ENCODE data around the gene UPF2.
"Not testable (repeated sequence)": the region's sequence is repeated elsewhere in the genome, so short reads cannot be mapped to it uniquely, and the experiment has no call there.

The UPF2 gene

GRCh38 chr10:12042797-12043651, at the start of gene UPF2:
Gene UPF2 (minus strand): TSS chr10:12042809. CDS start chr10:12035423, 7,386 bp downstream.
- DNase-seq, result peak; percentile 98

GRCh38 chr10:12091421-12091820, 48.8 kb upstream of the UPF2 start:
- DNase-seq, result no peak

GRCh38 chr10:12088919-12089318, 46.3 kb upstream of the UPF2 start:
- no peak for DNase-seq

- no peak for DNase-seq
Observed at GRCh38 chr10:12081879-12082557, 39.4 kb upstream of the UPF2 start.

- DNase-seq, result no peak
Observed at GRCh38 chr10:12081470-12081869, 38.9 kb upstream of the UPF2 start.

- no peak for DNase-seq
Observed at GRCh38 chr10:12077580-12078180, 35.1 kb upstream of the UPF2 start.

- no peak for DNase-seq
Observed at GRCh38 chr10:12073526-12073925, 30.9 kb upstream of the UPF2 start.

- DNase-seq, result not testable (repeated sequence)
Observed at GRCh38 chr10:12071441-12071840, 28.8 kb upstream of the UPF2 start.

- peak; percentile 97 for DNase-seq
Observed at GRCh38 chr10:12068449-12069269, 26.1 kb upstream of the UPF2 start, which contains the start of gene DHTKD1. Gene DHTKD1 (plus strand): TSS chr10:12068954. CDS start chr10:12069034, 80 bp downstream.

GRCh38 chr10:12067336-12067735, 24.7 kb upstream of the UPF2 start:
- no peak for DNase-seq

GRCh38 chr10:12063483-12063818, 20.8 kb upstream of the UPF2 start:
- no peak for DNase-seq

GRCh38 chr10:12062754-12063482, 20.3 kb upstream of the UPF2 start:
- DNase-seq, result no peak

- DNase-seq, result no peak
Observed at GRCh38 chr10:12061124-12061523, 18.5 kb upstream of the UPF2 start.

- DNase-seq, result no peak
Observed at GRCh38 chr10:12056748-12057147, 14.1 kb upstream of the UPF2 start.

- no peak for DNase-seq
Observed at GRCh38 chr10:12055732-12056131, 13.1 kb upstream of the UPF2 start.

- DNase-seq, result no peak
Observed at GRCh38 chr10:12051241-12051640, 8.6 kb upstream of the UPF2 start.

GRCh38 chr10:12050528-12050927, 7.9 kb upstream of the UPF2 start:
- no peak for DNase-seq

GRCh38 chr10:12048547-12048946, 5.9 kb upstream of the UPF2 start:
- DNase-seq, result no peak

GRCh38 chr10:12045596-12045995, 3.0 kb upstream of the UPF2 start:
- DNase-seq, result no peak

- peak; percentile 48 for DNase-seq
Observed at GRCh38 chr10:12042409-12042796, 206 bp downstream of the UPF2 start.

- peak; percentile 37 for DNase-seq
Observed at GRCh38 chr10:12041766-12042408, 722 bp downstream of the UPF2 start.

All from CD4-positive, alpha-beta T cell treated with Interleukin-17A for 1 hour (primary cell).